PC-9 (cell line): ENCODE data around the gene GRIK3. TPM values are rescaled to one million over a fixed set of nuclear protein-coding genes. Genes with fewer than 3 reads are reported as not detected.

Experiments
- BruUV-seq: library from RNA; stranded (reverse); fragments of 400-500 nt; replicated peaks from 2 replicates; lab custom pipeline; 2021; lab: Mats Ljungman, UMichigan
- CTCF ChIA-PET: fragments of 300-600 bp; sonication (Branson Sonifier 250); formaldehyde crosslinking; loops from one replicate; lab custom pipeline; 2022; ENCODE audit warnings: antibody characterized with exemption; lab: Charles Lee
- POLR2A ChIA-PET: fragments of 300-600 bp; sonication (Branson Sonifier 250); formaldehyde crosslinking; loops from one replicate; lab custom pipeline; 2022; ENCODE audit warnings: antibody characterized with exemption; ENCODE audit not compliant: unreplicated experiment; lab: Charles Lee
- DNase-seq, 2 experiments: peaks; one replicate each; pipeline versions ENCODE4 v3.0.0 to v3.0.0-alpha.2; 2015 to 2022; ENCODE audit warnings: mixed read lengths in 1 of 2
- H2AFZ ChIP-seq: fragments of 200-600 bp; sonication (generic); 2 replicates; pipeline ENCODE4 v1.8.1; 2017; ENCODE audit warnings: antibody characterized with exemption
- H3F3A ChIP-seq: fragments of 200-600 bp; sonication (generic); 2 replicates; pipeline ENCODE4 v1.8.1; 2017; ENCODE audit warnings: antibody characterized with exemption, mild to moderate bottlenecking, low read depth; ENCODE audit not compliant: insufficient read depth
- H3K27ac ChIP-seq: fragments of 200-600 bp; sonication (generic); 2 replicates; pipeline ENCODE4 v1.6.1; 2016; ENCODE audit warnings: mixed run types
- H3K27me3 ChIP-seq: fragments of 200-600 bp; sonication (generic); 2 replicates; pipeline ENCODE4 v1.6.1; 2016; ENCODE audit warnings: low read depth, mixed run types; ENCODE audit not compliant: insufficient read depth
- H3K36me3 ChIP-seq: fragments of 200-600 bp; sonication (generic); 2 replicates; pipeline ENCODE4 v1.6.1; 2016; ENCODE audit warnings: low read depth, mixed run types
- H3K4me1 ChIP-seq: fragments of 200-600 bp; sonication (generic); replicated peaks from 2 replicates; pipeline ENCODE4 v1.6.1; 2016; ENCODE audit warnings: mixed run types; ENCODE audit not compliant: insufficient read depth
- H3K4me2 ChIP-seq: fragments of 200-600 bp; sonication (generic); 2 replicates; pipeline ENCODE4 v1.6.1; 2017; ENCODE audit warnings: mixed run types
- H3K4me3 ChIP-seq: fragments of 200-600 bp; sonication (generic); 2 replicates; pipeline ENCODE4 v1.6.1; 2016; ENCODE audit warnings: mixed run types
- H3K79me2 ChIP-seq: fragments of 200-600 bp; sonication (generic); 2 replicates; pipeline ENCODE4 v1.6.1; 2017; ENCODE audit warnings: low read depth, mixed run types
- H3K9me2 ChIP-seq: fragments of 200-600 bp; sonication (generic); 2 replicates; pipeline ENCODE4 v1.8.1; 2017; ENCODE audit warnings: mild to moderate bottlenecking; ENCODE audit not compliant: insufficient read depth
- H3K9me3 ChIP-seq: fragments of 200-600 bp; sonication (generic); 2 replicates; pipeline ENCODE4 v1.8.1; 2016; ENCODE audit warnings: low read depth; ENCODE audit not compliant: insufficient read depth
- H4K20me1 ChIP-seq: fragments of 200-600 bp; sonication (generic); 2 replicates; pipeline ENCODE4 v1.8.1; 2017; ENCODE audit not compliant: insufficient read depth
- EZH2 ChIP-seq: fragments of 200-600 bp; sonication (generic); IDR thresholded peaks from 2 replicates; pipeline ENCODE4 v1.8.0; 2017; ENCODE audit warnings: antibody characterized with exemption, low read depth
- intact Hi-C: fragments of 100-400 bp; cut with micrococcal nuclease; formaldehyde crosslinking; loops from one replicate; pipeline ENCODE4 v1.10.0; 2022; ENCODE audit not compliant: unreplicated experiment
- total RNA-seq: library from RNA; stranded (reverse); gene quantifications from 2 replicates; pipeline ENCODE4 v1.2.3, GENCODE V29; 2021
- TF ChIP-seq, protein P1 (sequence below): fragments of 200-600 bp; sonication (generic); conservative IDR thresholded peaks from 2 replicates; pipeline ENCODE4 v1.6.1; 2017; ENCODE audit warnings: mixed run types, antibody characterized with exemption, mild to moderate bottlenecking, moderate library complexity

The GRIK3 gene
- total RNA-seq, 1 experiment from 2014 or later, result not detected

DNA sequence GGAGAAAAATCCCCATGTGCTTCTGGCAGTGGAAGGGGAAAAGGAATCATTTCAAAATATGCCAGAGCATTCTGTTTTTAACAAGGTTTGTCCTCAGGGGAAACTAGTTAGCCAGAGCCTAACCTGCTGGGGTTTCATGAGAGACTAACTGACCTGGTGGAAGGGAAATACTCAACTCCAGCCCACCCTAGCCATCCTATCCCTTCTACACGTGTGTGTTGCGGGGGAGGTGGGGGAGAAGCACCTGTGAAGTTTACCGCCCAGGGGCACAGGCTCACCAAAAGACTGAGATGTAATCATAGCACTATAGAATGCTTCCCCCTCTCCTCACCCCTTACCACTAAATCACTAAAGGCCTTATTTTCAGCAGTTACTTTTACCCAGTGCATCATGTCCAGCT, 139.5 kb downstream of the GRIK3 start:
- ChIA-PET POLR2A (no interaction called here), CTCF (no interaction called here)
- Histone ChIP-seq H4K20me1 (no peaks in the 10 kb centered on the region), H3K9me2 (no peaks in the 10 kb centered on the region), H2AFZ (no peak overlapping the region), H3K36me3 (no peaks in the 10 kb centered on the region), H3K9me3 (no peaks in the 10 kb centered on the region), H3K4me3 (no peak overlapping the region), H3F3A (no peaks in the 10 kb centered on the region), H3K79me2 (no peaks in the 10 kb centered on the region), H3K27me3 (no peaks in the 10 kb centered on the region), H3K27ac (no peak overlapping the region), H3K4me1 (no peaks in the 10 kb centered on the region), H3K4me2 (no peak overlapping the region)
- no TSS peak for BruUV-seq
- no peak for TF ChIP-seq EZH2
- TF ChIP-seq, protein P1, sequence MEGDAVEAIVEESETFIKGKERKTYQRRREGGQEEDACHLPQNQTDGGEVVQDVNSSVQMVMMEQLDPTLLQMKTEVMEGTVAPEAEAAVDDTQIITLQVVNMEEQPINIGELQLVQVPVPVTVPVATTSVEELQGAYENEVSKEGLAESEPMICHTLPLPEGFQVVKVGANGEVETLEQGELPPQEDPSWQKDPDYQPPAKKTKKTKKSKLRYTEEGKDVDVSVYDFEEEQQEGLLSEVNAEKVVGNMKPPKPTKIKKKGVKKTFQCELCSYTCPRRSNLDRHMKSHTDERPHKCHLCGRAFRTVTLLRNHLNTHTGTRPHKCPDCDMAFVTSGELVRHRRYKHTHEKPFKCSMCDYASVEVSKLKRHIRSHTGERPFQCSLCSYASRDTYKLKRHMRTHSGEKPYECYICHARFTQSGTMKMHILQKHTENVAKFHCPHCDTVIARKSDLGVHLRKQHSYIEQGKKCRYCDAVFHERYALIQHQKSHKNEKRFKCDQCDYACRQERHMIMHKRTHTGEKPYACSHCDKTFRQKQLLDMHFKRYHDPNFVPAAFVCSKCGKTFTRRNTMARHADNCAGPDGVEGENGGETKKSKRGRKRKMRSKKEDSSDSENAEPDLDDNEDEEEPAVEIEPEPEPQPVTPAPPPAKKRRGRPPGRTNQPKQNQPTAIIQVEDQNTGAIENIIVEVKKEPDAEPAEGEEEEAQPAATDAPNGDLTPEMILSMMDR, result no peak
- no peak for DNase-seq
- intact Hi-C loops, result no loop called here

DNA sequence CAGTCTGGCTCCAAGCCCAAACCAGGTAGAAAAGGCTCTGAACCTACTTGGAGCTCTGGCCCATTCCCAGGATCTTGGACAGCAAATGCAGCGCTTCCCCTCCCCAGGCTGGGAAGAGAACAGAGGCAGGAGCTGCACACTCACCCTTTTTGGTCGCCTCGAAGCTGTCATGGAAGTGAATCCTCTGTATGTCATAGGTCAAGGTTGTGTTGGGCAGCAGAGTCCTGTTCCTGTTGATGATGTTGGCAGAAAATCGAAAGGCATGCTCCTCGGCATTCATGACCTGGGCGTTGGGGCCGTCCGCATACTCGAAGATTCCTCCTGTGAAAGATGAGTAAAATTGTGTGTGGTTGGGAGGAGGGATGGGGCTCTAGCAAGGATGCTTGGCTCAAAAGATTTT, 143.5 kb downstream of the GRIK3 start:
- BruUV-seq, result no TSS peak

DNA sequence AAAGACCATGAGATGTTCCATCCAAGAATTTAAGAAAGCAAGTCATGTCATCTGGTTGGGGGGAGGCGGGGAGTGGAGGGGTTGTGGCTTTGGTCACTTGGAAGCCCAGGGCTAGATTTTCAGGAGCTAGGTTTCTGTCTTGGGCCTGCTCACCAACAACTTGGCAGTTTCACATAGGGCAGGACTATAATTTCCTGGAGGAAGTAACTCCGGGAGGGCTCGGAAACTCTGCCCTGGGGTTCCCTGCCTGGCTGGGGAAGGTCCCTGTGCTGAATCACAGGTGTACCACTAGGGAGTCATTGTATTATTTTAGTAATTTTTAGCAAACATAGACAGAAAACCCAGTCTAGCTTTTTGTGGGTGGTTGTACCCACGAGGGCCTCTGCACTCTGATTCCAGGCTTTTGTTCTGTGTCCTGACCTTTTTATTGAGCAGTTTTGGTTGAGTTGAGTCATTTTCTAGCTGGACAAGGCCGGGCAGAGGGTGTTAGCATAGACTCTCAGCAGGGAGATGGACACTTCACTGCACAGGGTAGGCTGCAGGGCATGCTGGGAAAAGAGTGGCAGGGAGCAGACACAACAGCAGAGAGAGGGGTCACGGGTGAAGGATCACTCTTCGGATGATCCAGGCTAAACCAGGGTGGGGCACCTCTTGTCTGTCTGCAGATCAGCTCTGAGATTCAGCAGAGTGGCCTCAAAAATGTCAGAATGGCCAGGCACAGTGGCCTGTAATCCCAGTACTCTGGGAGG, 144.7 kb downstream of the GRIK3 start:
- H3K4me1 ChIP-seq, result no peaks in the 10 kb centered on the region
- no peak overlapping the region for H3K4me2 ChIP-seq
- no TSS peak for BruUV-seq
- CTCF ChIA-PET, result no interaction called here
- H3F3A ChIP-seq, result no peaks in the 10 kb centered on the region
- POLR2A ChIA-PET, result no interaction called here
- H4K20me1 ChIP-seq, result no peaks in the 10 kb centered on the region
- H3K9me2 ChIP-seq, result no peaks in the 10 kb centered on the region
- no peaks in the 10 kb centered on the region for H3K36me3 ChIP-seq
- no peak overlapping the region for H3K4me3 ChIP-seq
- H3K79me2 ChIP-seq, result no peaks in the 10 kb centered on the region
- no peak overlapping the region for H2AFZ ChIP-seq
- no peak for DNase-seq
- peaks cover 7% of the 10 kb centered on the region; the same call in 1 of the 2 replicates for H3K27me3 ChIP-seq
- H3K9me3 ChIP-seq, result no peaks in the 10 kb centered on the region
- TF ChIP-seq, protein P1, result no peak
- TF ChIP-seq EZH2, result no peak
- H3K27ac ChIP-seq, result no peak overlapping the region
- intact Hi-C loops, result no loop called here

More for the DNA sequence above, 143.5 kb downstream of the GRIK3 start:
- Histone ChIP-seq H3K27me3 (peaks cover 2% of the 10 kb centered on the region; the same call in 1 of the 2 replicates), H3K36me3 (no peaks in the 10 kb centered on the region), H3K4me1 (no peaks in the 10 kb centered on the region), H3K4me3 (no peak overlapping the region), H3K27ac (no peak overlapping the region), H3K79me2 (no peaks in the 10 kb centered on the region), H3F3A (no peaks in the 10 kb centered on the region), H3K9me2 (no peaks in the 10 kb centered on the region), H2AFZ (no peak overlapping the region), H3K9me3 (no peaks in the 10 kb centered on the region), H4K20me1 (no peaks in the 10 kb centered on the region), H3K4me2 (no peak overlapping the region)
- ChIA-PET CTCF (no interaction called here), POLR2A (no interaction called here)
- intact Hi-C loops, result no loop called here
- TF ChIP-seq, protein P1, result no peak
- TF ChIP-seq EZH2, result no peak
- no peak for DNase-seq
